CD14-positive monocyte (primary cell): ENCODE measurements around the gene CRIM1. TPM values are rescaled to one million over a fixed set of nuclear protein-coding genes. Genes with fewer than 3 reads are reported as not detected.

ENCODE experiments used
- DNase-seq, 3 donors: peaks; one replicate each; pipeline ENCODE4 v3.0.0-alpha.2; 2011 to 2022
- H2AFZ ChIP-seq: 2 replicates; pipeline ENCODE4 v1.6.0; 2012; ENCODE audit warnings: mild to moderate bottlenecking, low read depth, low read length, inconsistent platforms; ENCODE audit not compliant: insufficient read depth, poor library complexity, severe bottlenecking
- H3K27ac ChIP-seq, 2 donors: 1 replicate in 1 of 2; 2 replicates in 1 of 2; pipeline ENCODE4 v1.5.1; 2012 to 2013; ENCODE audit warnings: low read length in 2 of 2, control low read depth in 1 of 2, inconsistent platforms in 1 of 2, low read depth in 1 of 2, mild to moderate bottlenecking in 1 of 2
- H3K27me3 ChIP-seq, 2 donors: one replicate each; pipeline versions ENCODE4 v1.6.0 to v1.6.1; 2011 to 2013; ENCODE audit warnings: low read length in 2 of 2; ENCODE audit not compliant: control insufficient read depth in 2 of 2, insufficient read depth in 2 of 2
- H3K36me3 ChIP-seq, 2 donors: replicated peaks in 1 of 2; 1 replicate in 1 of 2; 2 replicates in 1 of 2; pipeline versions ENCODE4 v1.5.1 to v1.6.1; 2012 to 2013; ENCODE audit warnings: low read length in 2 of 2, control low read depth in 1 of 2, inconsistent platforms in 1 of 2, mild to moderate bottlenecking in 1 of 2; ENCODE audit not compliant: insufficient read depth in 2 of 2, control insufficient read depth in 1 of 2
- H3K4me1 ChIP-seq, 2 donors: 1 replicate in 1 of 2; 2 replicates in 1 of 2; pipeline versions ENCODE4 v1.5.1 to v1.6.1; 2012 to 2013; ENCODE audit warnings: low read length in 2 of 2, control low read depth in 1 of 2, inconsistent platforms in 1 of 2, mild to moderate bottlenecking in 1 of 2, moderate library complexity in 1 of 2; ENCODE audit not compliant: insufficient read depth in 2 of 2, control insufficient read depth in 1 of 2
- H3K4me2 ChIP-seq: replicated peaks from 2 replicates; pipeline ENCODE3; 2012; ENCODE audit warnings: low read length, moderate library complexity, mild to moderate bottlenecking; ENCODE audit not compliant: poor library complexity, severe bottlenecking; ENCODE audit errors: extremely low read depth
- H3K4me3 ChIP-seq, 3 experiments: fragments of 200-600 bp in 1 of 3; sonication (generic) in 1 of 3; replicated peaks in 1 of 3; 1 replicate in 2 of 3; 2 replicates in 1 of 3; pipeline ENCODE4 v1.5.1; 2011 to 2013; ENCODE audit warnings: low read length in 3 of 3, mild to moderate bottlenecking in 3 of 3, control low read depth in 2 of 3, low read depth in 2 of 3, inconsistent platforms in 1 of 3, moderate library complexity in 1 of 3
- H3K79me2 ChIP-seq: 2 replicates; pipeline ENCODE4 v1.6.0; 2012; ENCODE audit warnings: mild to moderate bottlenecking, control low read depth, inconsistent platforms, low read length, moderate library complexity; ENCODE audit not compliant: insufficient read depth
- H3K9ac ChIP-seq: 2 replicates; pipeline ENCODE4 v1.6.0; 2017; ENCODE audit warnings: low read length, mild to moderate bottlenecking; ENCODE audit not compliant: insufficient read depth, poor library complexity, severe bottlenecking
- H3K9me3 ChIP-seq, 2 donors: replicated peaks in 1 of 2; 1 replicate in 1 of 2; 2 replicates in 1 of 2; pipeline versions ENCODE4 v1.5.1 to v1.6.1; 2012 to 2013; ENCODE audit warnings: low read length in 2 of 2, control low read depth in 1 of 2; ENCODE audit not compliant: control insufficient read depth in 1 of 2, insufficient read depth in 1 of 2
- H4K20me1 ChIP-seq: 2 replicates; pipeline ENCODE4 v1.6.0; 2012; ENCODE audit warnings: mild to moderate bottlenecking, low read length, control low read depth, moderate library complexity; ENCODE audit not compliant: insufficient read depth
- H3K27ac Mint-ChIP-seq, 7 donors: one replicate each; pipeline ENCODE4 v1.8.0; 2020; ENCODE audit warnings: mild to moderate bottlenecking in 7 of 7, mixed read lengths in 7 of 7, moderate library complexity in 6 of 7, inconsistent platforms in 2 of 7
- H3K27me3 Mint-ChIP-seq, 3 donors: one replicate each; pipeline ENCODE4 v1.8.0; 2021 to 2022; ENCODE audit warnings: low read depth in 3 of 3, mild to moderate bottlenecking in 3 of 3, mixed read lengths in 3 of 3, moderate library complexity in 3 of 3, inconsistent platforms in 1 of 3
- H3K36me3 Mint-ChIP-seq, 2 donors: one replicate each; pipeline ENCODE4 v1.8.0; 2020; ENCODE audit warnings: mixed read lengths in 2 of 2, inconsistent platforms in 1 of 2, mild to moderate bottlenecking in 1 of 2
- H3K4me1 Mint-ChIP-seq: one replicate; pipeline ENCODE4 v1.8.0; 2020; ENCODE audit warnings: mild to moderate bottlenecking, mixed read lengths
- H3K4me3 Mint-ChIP-seq, 2 donors: one replicate each; pipeline ENCODE4 v1.8.0; 2020; ENCODE audit warnings: mild to moderate bottlenecking in 2 of 2, mixed read lengths in 2 of 2, moderate library complexity in 1 of 2
- H3K9me3 Mint-ChIP-seq, 7 donors: one replicate each; pipeline ENCODE4 v1.8.0; 2020 to 2022; ENCODE audit warnings: mixed read lengths in 7 of 7, mild to moderate bottlenecking in 6 of 7, moderate library complexity in 6 of 7, inconsistent platforms in 2 of 7
- CTCF ChIP-seq: fragments of 200-600 bp; IDR thresholded peaks from one replicate; pipeline ENCODE4 v1.8.0; 2022; ENCODE audit warnings: antibody characterized with exemption, mild to moderate bottlenecking
- WGBS: methylation state at CpG from one replicate; pipeline ENCODE4 v1.1.5; 2013; ENCODE audit warnings: missing lambda C conversion rate; ENCODE audit not compliant: insufficient coverage; 5-methylcytosine and 5-hydroxymethylcytosine counted together
- intact Hi-C, 2 donors: fragments of 100-400 bp; cut with micrococcal nuclease; formaldehyde crosslinking; loops; one replicate each; pipeline versions ENCODE4 v1.15.0 to v1.15.1; 2023
- polyA plus RNA-seq, 3 donors: library from polyadenylated mRNA; depleted of rRNA in 1 of 3; unstranded in 2 of 3; stranded (reverse) in 1 of 3; fragments of 300-500 nt in 2 of 3; fragments of >200 nt in 1 of 3; fragmentation: Illumina TruSeq in 2 of 3; gene quantifications; 1 replicate in 2 of 3; 2 replicates in 1 of 3; pipeline ENCODE4 v1.2.3, GENCODE V29; 2012 to 2021

Gene CRIM1
- polyA plus RNA-seq, 3 donors: 0.08 to 0.27 TPM; not detected in 1

GRCh38 chr2:36399050-36399449 lies 43.5 kb downstream of the CRIM1 start:
- no peak overlapping the region for H3K27ac ChIP-seq
- no peaks in the 10 kb centered on the region for H3K27me3 ChIP-seq
- intact Hi-C loops: no loop called here
- no peaks in the 10 kb centered on the region for H3K4me1 ChIP-seq
- no peaks in the 10 kb centered on the region for H4K20me1 ChIP-seq
- no peaks in the 10 kb centered on the region for H3K79me2 ChIP-seq
- H3K36me3 ChIP-seq: no peaks in the 10 kb centered on the region
- H3K4me1 Mint-ChIP-seq: no peaks in the 10 kb centered on the region
- no peak for DNase-seq
- H3K27ac Mint-ChIP-seq: no peak overlapping the region
- no peak overlapping the region for H3K9ac ChIP-seq
- H2AFZ ChIP-seq: no peak overlapping the region
- H3K4me2 ChIP-seq: no peak overlapping the region
- TF ChIP-seq CTCF: no peak
- no peak overlapping the region for H3K4me3 Mint-ChIP-seq
- 44% methylated on average over 2 of the region's 2 CpGs for WGBS
- peaks cover 0 to 2% (median 0%) of the 10 kb centered on the region in 3 donors for H3K27me3 Mint-ChIP-seq
- no peaks in the 10 kb centered on the region for H3K9me3 Mint-ChIP-seq
- H3K4me3 ChIP-seq: no peak overlapping the region
- no peaks in the 10 kb centered on the region for H3K36me3 Mint-ChIP-seq
- no peaks in the 10 kb centered on the region for H3K9me3 ChIP-seq

GRCh38 chr2:36403675-36404230 lies 48.2 kb downstream of the CRIM1 start:
- Mint-ChIP-seq H3K36me3 (no peaks in the 10 kb centered on the region), H3K4me1 (peaks cover 10% of the 10 kb centered on the region), H3K27ac (no peak overlapping the region), H3K4me3 (no peak overlapping the region), H3K9me3 (no peaks in the 10 kb centered on the region), H3K27me3 (no peaks in the 10 kb centered on the region)
- H3K4me1 ChIP-seq: peaks cover 0 to 3% of the 10 kb centered on the region in 2 donors
- no peak for DNase-seq
- H3K4me2 ChIP-seq: no peak overlapping the region
- no peaks in the 10 kb centered on the region for H3K27me3 ChIP-seq
- H3K4me3 ChIP-seq: no peak overlapping the region
- H2AFZ ChIP-seq: no peak overlapping the region
- WGBS: 0% methylated on average over 1 of the region's 1 CpG
- no peaks in the 10 kb centered on the region for H3K36me3 ChIP-seq
- H3K79me2 ChIP-seq: no peaks in the 10 kb centered on the region
- H3K9ac ChIP-seq: no peak overlapping the region
- no peak for TF ChIP-seq CTCF
- no peaks in the 10 kb centered on the region for H3K9me3 ChIP-seq
- no peaks in the 10 kb centered on the region for H4K20me1 ChIP-seq
- intact Hi-C loops: no loop called here
- no peak overlapping the region for H3K27ac ChIP-seq
